ENCODE measurements around the gene GRID2. TPM values are rescaled to one million over a fixed set of nuclear protein-coding genes. Genes with fewer than 3 reads are reported as not detected.

Gene GRID2
- total and polyA plus RNA-seq, 10 of the 15 experiments (the other 5 are each of a cell fraction or from before 2014, with no cell fraction given) = not detected

GRCh38 chr4:93684571-93684970 lies 1380.8 kb downstream of the GRID2 start:
- Histone ChIP-seq H3K9me3 (replicated peaks; ENCODE audit: control insufficient read depth, insufficient read depth, low read length) (no peaks in the 10 kb centered on the region), H3K79me2 (ENCODE audit: control insufficient read depth, insufficient read depth, low read length) (no peaks in the 10 kb centered on the region), H3K27me3 (replicated peaks in 1 of 2; ENCODE audit: control insufficient read depth in 2 of 2, insufficient read depth in 2 of 2, low read length in 1 of 2) (no peaks in the 10 kb centered on the region; a peak in 1 of 4 replicates), H3K4me3 (no peak overlapping the region), H3K27ac (ENCODE audit: control insufficient read depth, insufficient read depth) (no peak overlapping the region), H2AFZ (ENCODE audit: control insufficient read depth, low read depth, low read length) (no peak overlapping the region), H3K4me1 (ENCODE audit: control insufficient read depth, insufficient read depth, low read length) (no peaks in the 10 kb centered on the region), H3K9ac (ENCODE audit: control insufficient read depth, insufficient read depth, low read length) (no peak overlapping the region), H4K20me1 (ENCODE audit: control insufficient read depth, insufficient read depth) (no peaks in the 10 kb centered on the region), H3K36me3 (ENCODE audit: control insufficient read depth in 2 of 2, insufficient read depth in 2 of 2, low read length in 1 of 2) (no peaks in the 10 kb centered on the region), H3K4me2 (ENCODE audit: control insufficient read depth, insufficient read depth) (no peak overlapping the region)
- ChIA-PET CTCF (no interaction called here), SMC1A (ENCODE audit: uncharacterized antibody, unreplicated experiment) (no interaction called here), RAD21 (ENCODE audit: unreplicated experiment) (no interaction called here), POLR2A (no interaction called here)
- FAIRE-seq (no peak), ATAC-seq (no peak), DNase-seq (ENCODE audit: low read depth, low spot score) (no peak)
- in situ Hi-C loops (cut with MboI) (no loop called here), intact Hi-C loops (cut with micrococcal nuclease; ENCODE audit: unreplicated experiment) (no loop called here)
- WGBS (ENCODE audit: insufficient coverage, insufficient replicate concordance, low lambda C conversion rate, missing lambda C conversion rate) = 0% methylated on average over 3 of the region's 3 CpGs
- TF ChIP-seq EZH2 (IDR thresholded peaks at IDR 0.05; ENCODE audit: borderline replicate concordance, control insufficient read depth, low read depth, low read length) (no peak), MLLT1 (IDR thresholded peaks at IDR 0.05) (no peak), KLF5 (IDR thresholded peaks at IDR 0.05; ENCODE audit: partially characterized antibody) (no peak), MEF2A (IDR thresholded peaks at IDR 0.05; ENCODE audit: insufficient read depth, low read depth, low read length) (no peak), MYC (IDR thresholded peaks at IDR 0.05; ENCODE audit: insufficient read depth, insufficient read length, insufficient replicate concordance, low read length, severe bottlenecking) (no peak), ZBED1 (IDR thresholded peaks at IDR 0.05; ENCODE audit: borderline replicate concordance) (no peak), NR2C1 (IDR thresholded peaks at IDR 0.05) (no peak), YY1 (IDR thresholded peaks at IDR 0.05; ENCODE audit: low read depth, low read length) (no peak), ZNF207 (IDR thresholded peaks at IDR 0.05; ENCODE audit: borderline replicate concordance) (no peak), MAX (IDR thresholded peaks at IDR 0.05; ENCODE audit: low read depth, low read length) (no peak), RUNX3 (IDR thresholded peaks at IDR 0.05; ENCODE audit: low read length) (no peak), NR2C2 (IDR thresholded peaks at IDR 0.05; ENCODE audit: borderline replicate concordance, control insufficient read depth, insufficient read length, low read depth) (no peak), ZNF592 (IDR thresholded peaks at IDR 0.05) (no peak), HDAC2 (IDR thresholded peaks at IDR 0.05) (no peak), RFX5 (IDR thresholded peaks at IDR 0.05; ENCODE audit: low read depth, low read length) (no peak), POLR2AphosphoS5 (IDR thresholded peaks at IDR 0.05; ENCODE audit: low read length) (no peak), EED (IDR thresholded peaks at IDR 0.05; ENCODE audit: low read depth) (no peak), HDAC6 (IDR thresholded peaks at IDR 0.05; ENCODE audit: unreplicated experiment) (no peak)
- BruUV-seq (replicated peaks) = no TSS peak

Data from GM12878 (cell line).